Ovary (tissue), 9 donors: ENCODE data around the gene EFHB. TPM values are rescaled to one million over a fixed set of nuclear protein-coding genes. Genes with fewer than 3 reads are reported as not detected.
"Not testable (repeated sequence)": the region's sequence is repeated elsewhere in the genome, so short reads cannot be mapped to it uniquely, and the experiment has no call there.

Experiments used
- DNase-seq, 5 donors: peaks; one replicate each; pipeline ENCODE4 v3.0.0-alpha.2; 2019 to 2020
- H3K27ac ChIP-seq, 2 donors: fragments of 200-600 bp; one replicate each; pipeline versions ENCODE4 v1.5.1 to v1.8.0; 2019 to 2022
- H3K27me3 ChIP-seq: fragments of 200-600 bp; one replicate; pipeline ENCODE4 v1.8.0; 2022
- H3K36me3 ChIP-seq: fragments of 200-600 bp; sonication (generic); one replicate; pipeline ENCODE4 v1.5.1; 2019
- H3K4me1 ChIP-seq: one replicate; pipeline ENCODE4 v1.8.1; 2013; ENCODE audit warnings: mild to moderate bottlenecking, moderate library complexity; ENCODE audit not compliant: insufficient read depth
- H3K4me3 ChIP-seq: fragments of 200-600 bp; sonication (generic); one replicate; pipeline ENCODE4 v1.5.1; 2017
- H3K9me3 ChIP-seq, 2 donors: fragments of 200-600 bp in 1 of 2; sonication (generic) in 1 of 2; one replicate each; pipeline versions ENCODE4 v1.5.1 to v1.8.1; 2013 to 2019; ENCODE audit warnings: mild to moderate bottlenecking in 1 of 2, moderate library complexity in 1 of 2
- EP300 ChIP-seq: sonication (generic); formaldehyde crosslinking; IDR thresholded peaks from one replicate; pipeline ENCODE4 v1.6.1; 2017; ENCODE audit warnings: antibody characterized with exemption
- POLR2A ChIP-seq: fragments of 450-650 bp; IDR thresholded peaks from one replicate; pipeline ENCODE4 v1.6.1; 2017; ENCODE audit warnings: antibody characterized with exemption, mild to moderate bottlenecking, moderate library complexity
- WGBS, 3 donors: extraction: QIAGEN DNeasy Blood & Tissue Kit in 1 of 3; methylation state at CpG; one replicate each; pipeline versions ENCODE4 v1.1.5 to v1.1.7; 2013 to 2017; 5-methylcytosine and 5-hydroxymethylcytosine counted together
- intact Hi-C, 4 donors: fragments of 100-400 bp; cut with DNase I; formaldehyde crosslinking; loops; one replicate each; pipeline versions ENCODE4 v1.11.0 to v1.15.1; 2022 to 2023
- polyA plus RNA-seq, 2 donors: library from polyadenylated mRNA; stranded (reverse); fragments of 200-250 nt in 1 of 2; fragments of 350-450 nt in 1 of 2; fragmentation: Illumina TruSeq in 1 of 2; extraction: RNeasy Lipid Tissue Mini Kit (QIAGEN cat#74804) in 1 of 2; gene quantifications; one replicate each; pipeline ENCODE4 v1.2.3, GENCODE V29; 2013 to 2014
- total RNA-seq, 7 donors: library from RNA; depleted of rRNA in 2 of 7; stranded (reverse); fragments of >200 nt in 2 of 7; fragmentation: NEBNext Ultra II Directional in 3 of 7; extraction: Animal tissue kit (Norgen Biotek cat#: 25700) in 3 of 7; gene quantifications; one replicate each; pipeline versions ENCODE4 v1.1.0 to v1.2.4, GENCODE V29; 2016 to 2023
- TF ChIP-seq, protein P1 (sequence below), 3 donors: fragments of 450-650 bp in 2 of 3; fragments of 200-600 bp in 1 of 3; IDR thresholded peaks; one replicate each; pipeline versions ENCODE4 v1.5.1 to v1.8.0; 2016 to 2022; ENCODE audit warnings: antibody characterized with exemption in 3 of 3, mild to moderate bottlenecking in 1 of 3
- donor health status: DM: no; HTN: no; CAD: no; lungs with moderate emphysema.
- donor health status: DM: no; HTN: no; CAD: no.
- donor health status: Bipolar disorder and iron deficiency.
- donor health status: DM: yes; HTN: yes; CAD: no.
- donor health status: DM: no; HTN: no; CAD: no.
- donor health status: DM: yes; HTN: yes; CAD: no.

EFHB gene
- total and polyA plus RNA-seq, 9 donors: 0.42 to 9.2 (median 2.2) TPM

DNA sequence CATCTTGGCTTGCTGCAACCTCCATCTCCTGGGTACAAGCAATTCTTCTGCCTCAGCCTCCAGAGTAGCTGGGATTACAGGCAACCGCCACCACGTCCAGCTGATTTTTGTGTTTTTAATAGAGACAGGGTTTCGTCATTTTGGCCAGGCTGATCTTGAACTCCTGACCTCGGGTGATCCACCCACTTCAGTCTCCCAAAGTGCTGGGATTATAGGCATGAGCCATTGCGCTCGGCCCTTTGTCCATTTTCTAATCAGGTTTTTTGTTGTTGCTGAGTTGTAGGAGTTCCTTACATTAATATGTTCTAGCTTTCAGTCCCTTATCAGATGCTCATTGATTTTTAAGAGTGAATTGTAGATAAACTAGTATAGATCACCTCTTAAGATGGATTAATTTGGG is 33.2 kb upstream of the EFHB start:
- Histone ChIP-seq H3K27me3 (no peaks in the 10 kb centered on the region), H3K36me3 (no peaks in the 10 kb centered on the region), H3K4me3 (no peak overlapping the region), H3K27ac (no peak overlapping the region), H3K4me1 (peaks cover 11% of the 10 kb centered on the region), H3K9me3 (no peaks in the 10 kb centered on the region)
- no peak for TF ChIP-seq POLR2A
- TF ChIP-seq, protein P1, sequence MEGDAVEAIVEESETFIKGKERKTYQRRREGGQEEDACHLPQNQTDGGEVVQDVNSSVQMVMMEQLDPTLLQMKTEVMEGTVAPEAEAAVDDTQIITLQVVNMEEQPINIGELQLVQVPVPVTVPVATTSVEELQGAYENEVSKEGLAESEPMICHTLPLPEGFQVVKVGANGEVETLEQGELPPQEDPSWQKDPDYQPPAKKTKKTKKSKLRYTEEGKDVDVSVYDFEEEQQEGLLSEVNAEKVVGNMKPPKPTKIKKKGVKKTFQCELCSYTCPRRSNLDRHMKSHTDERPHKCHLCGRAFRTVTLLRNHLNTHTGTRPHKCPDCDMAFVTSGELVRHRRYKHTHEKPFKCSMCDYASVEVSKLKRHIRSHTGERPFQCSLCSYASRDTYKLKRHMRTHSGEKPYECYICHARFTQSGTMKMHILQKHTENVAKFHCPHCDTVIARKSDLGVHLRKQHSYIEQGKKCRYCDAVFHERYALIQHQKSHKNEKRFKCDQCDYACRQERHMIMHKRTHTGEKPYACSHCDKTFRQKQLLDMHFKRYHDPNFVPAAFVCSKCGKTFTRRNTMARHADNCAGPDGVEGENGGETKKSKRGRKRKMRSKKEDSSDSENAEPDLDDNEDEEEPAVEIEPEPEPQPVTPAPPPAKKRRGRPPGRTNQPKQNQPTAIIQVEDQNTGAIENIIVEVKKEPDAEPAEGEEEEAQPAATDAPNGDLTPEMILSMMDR (IDR thresholded peaks at IDR 0.05): no peak
- no peak for TF ChIP-seq EP300
- no peak for DNase-seq
- intact Hi-C loops: no loop called here
- 90 to 93% (median 91%) methylated on average over 6 of the region's 6 CpGs for WGBS, 3 donors

DNA sequence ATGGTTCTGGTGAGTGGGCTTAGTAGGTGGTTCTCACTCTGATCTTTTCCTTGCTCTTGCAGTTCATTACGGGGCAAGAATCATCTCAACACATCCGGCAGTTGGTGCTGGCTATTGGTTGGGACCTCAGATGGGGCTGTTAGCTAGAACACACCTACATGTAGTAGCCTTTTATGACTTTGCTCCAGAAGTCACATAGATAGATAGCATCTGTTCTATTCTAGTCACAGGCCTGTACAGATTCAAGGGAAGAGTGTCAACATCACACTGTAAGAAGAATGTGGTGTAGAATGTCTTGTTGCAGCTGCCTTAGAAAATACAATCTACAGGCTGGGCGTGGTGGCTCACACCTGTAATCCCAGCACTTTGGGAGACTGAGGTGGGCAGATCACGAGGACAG is 27.9 kb upstream of the EFHB start:
- Histone ChIP-seq H3K9me3 (no peaks in the 10 kb centered on the region), H3K27ac (no peak overlapping the region), H3K4me1 (peaks cover 11% of the 10 kb centered on the region), H3K4me3 (no peak overlapping the region), H3K27me3 (no peaks in the 10 kb centered on the region), H3K36me3 (no peaks in the 10 kb centered on the region)
- WGBS, 3 donors: 93 to 97% (median 95%) methylated on average over 4 of the region's 4 CpGs
- intact Hi-C loops: no loop called here
- DNase-seq: no peak
- TF ChIP-seq POLR2A (no peak), EP300 (no peak)
- TF ChIP-seq, protein P1 (IDR thresholded peaks at IDR 0.05): no peak

DNA sequence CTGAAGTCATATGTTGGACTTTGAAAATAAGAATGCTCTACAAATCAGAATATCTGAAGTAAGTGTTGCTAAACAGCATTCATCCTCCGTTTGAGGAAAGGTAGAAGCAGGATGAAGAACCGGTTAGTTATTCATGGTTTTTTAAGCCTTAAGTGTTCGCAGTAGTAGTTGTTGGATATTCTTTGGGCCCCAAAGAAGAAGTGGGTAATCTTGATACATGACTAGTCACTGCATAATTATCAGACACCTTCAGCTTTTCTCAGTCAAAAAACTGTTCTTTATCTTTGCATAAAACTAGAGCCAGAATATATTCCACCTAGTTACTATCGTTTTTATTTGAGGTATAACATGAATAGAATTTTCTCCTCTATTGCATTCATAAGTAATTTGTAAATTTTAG is 26.7 kb upstream of the EFHB start:
- WGBS, 3 donors: 73 to 85% (median 84%) methylated on average over 4 of the region's 4 CpGs
- H3K36me3 ChIP-seq: no peaks in the 10 kb centered on the region
- H3K27ac ChIP-seq: no peak overlapping the region
- TF ChIP-seq POLR2A (no peak), EP300 (no peak)
- TF ChIP-seq, protein P1 (IDR thresholded peaks at IDR 0.05): no peak
- no peak for DNase-seq
- H3K4me1 ChIP-seq: peaks cover 14% of the 10 kb centered on the region
- H3K27me3 ChIP-seq: no peaks in the 10 kb centered on the region
- intact Hi-C loops: no loop called here
- H3K9me3 ChIP-seq: no peaks in the 10 kb centered on the region
- no peak overlapping the region for H3K4me3 ChIP-seq

DNA sequence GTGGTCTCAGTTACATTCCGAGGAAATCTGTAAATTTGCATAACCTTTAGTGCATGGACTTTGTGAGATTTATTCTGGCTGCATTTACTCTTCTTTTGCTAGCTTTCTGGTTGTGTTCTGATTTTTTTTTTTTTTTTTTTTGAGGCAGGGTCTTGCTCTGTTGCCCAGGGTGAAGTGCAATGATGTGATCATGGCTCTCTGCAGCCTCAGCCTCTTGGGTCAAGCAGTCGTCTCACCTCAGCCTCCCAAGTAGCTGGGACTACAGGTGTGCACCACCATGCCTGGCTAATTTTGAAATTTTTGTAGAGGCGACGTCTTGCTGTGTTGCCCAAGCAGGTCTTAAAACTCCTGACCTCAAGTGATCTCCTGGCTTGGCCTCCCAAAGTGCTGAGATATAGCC is 25.5 kb upstream of the EFHB start:
- Histone ChIP-seq H3K9me3 (no peaks in the 10 kb centered on the region), H3K27ac (no peak overlapping the region), H3K4me3 (no peak overlapping the region), H3K36me3 (no peaks in the 10 kb centered on the region), H3K4me1 (peaks cover 14% of the 10 kb centered on the region), H3K27me3 (no peaks in the 10 kb centered on the region)
- WGBS, 3 donors: 69 to 73% (median 72%) methylated on average over 4 of the region's 4 CpGs
- intact Hi-C loops: no loop called here
- TF ChIP-seq, protein P1 (IDR thresholded peaks at IDR 0.05): no peak
- DNase-seq: no peak

DNA sequence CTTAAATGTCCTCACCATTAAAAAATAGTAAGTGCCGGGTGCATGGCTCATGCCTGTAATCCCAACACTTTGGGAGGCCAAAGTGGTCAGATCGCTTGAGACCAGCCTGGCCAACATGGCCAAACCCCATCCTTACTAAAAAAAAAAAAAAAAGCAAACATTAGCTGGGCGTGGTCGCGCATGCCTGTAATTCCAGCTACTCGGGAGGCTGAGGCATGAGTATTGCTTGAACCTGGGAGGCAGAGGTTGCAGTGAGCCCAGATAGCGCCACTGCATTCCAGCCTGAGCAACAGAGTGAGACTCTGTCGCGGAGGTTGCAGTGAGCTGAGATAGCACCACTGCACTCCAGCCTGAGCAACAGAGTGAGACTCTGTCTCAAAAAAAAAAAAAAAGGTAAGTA is 23.3 kb upstream of the EFHB start:
- H3K9me3 ChIP-seq, H3K27ac ChIP-seq, H3K27me3 ChIP-seq, H3K4me3 ChIP-seq, DNase-seq, intact Hi-C loops, H3K36me3 ChIP-seq: not testable (repeated sequence)
- 90 to 91% (median 91%) methylated on average over 9 of the region's 9 CpGs for WGBS, 3 donors
- H3K4me1 ChIP-seq: peaks cover 13% of the 10 kb centered on the region
